ENCODE measurements around the gene DDHD1. TPM values are rescaled to one million over a fixed set of nuclear protein-coding genes. Genes with fewer than 3 reads are reported as not detected.
"Not testable (repeated sequence)": the region's sequence is repeated elsewhere in the genome, so short reads cannot be mapped to it uniquely, and the experiment has no call there.

The DDHD1 gene
- polyA plus RNA-seq, 3 donors, result 8.3 to 9.7 (median 9.5) TPM

GRCh38 chr14:53152184-53152886, 788 bp downstream of the DDHD1 start:
- DNase-seq (ENCODE audit: low read depth in 3 of 3, low spot score in 2 of 3), result peak; percentile 18 to 38 (median 29)

GRCh38 chr14:53151523-53152183, 1.5 kb downstream of the DDHD1 start:
- DNase-seq (ENCODE audit: low read depth in 3 of 3, low spot score in 2 of 3), result peak; percentile 25 to 33 (median 25)

GRCh38 chr14:53149668-53150316, 3.3 kb downstream of the DDHD1 start:
- no peak for DNase-seq (ENCODE audit: low read depth in 3 of 3, low spot score in 2 of 3)

- DNase-seq (ENCODE audit: low read depth in 3 of 3, low spot score in 2 of 3), result no peak
Measured at GRCh38 chr14:53148671-53149070, 4.5 kb downstream of the DDHD1 start.

GRCh38 chr14:53147893-53148292, 5.2 kb downstream of the DDHD1 start:
- no peak for DNase-seq (ENCODE audit: low read depth in 3 of 3, low spot score in 2 of 3)

GRCh38 chr14:53147208-53147607, 5.9 kb downstream of the DDHD1 start:
- no peak for DNase-seq (ENCODE audit: low read depth in 3 of 3, low spot score in 2 of 3)

- DNase-seq (ENCODE audit: low read depth in 3 of 3, low spot score in 2 of 3), result no peak
Measured at GRCh38 chr14:53146739-53147138, 6.4 kb downstream of the DDHD1 start.

- DNase-seq (ENCODE audit: low read depth in 3 of 3, low spot score in 2 of 3), result no peak
Measured at GRCh38 chr14:53144244-53144643, 8.9 kb downstream of the DDHD1 start.

- DNase-seq (ENCODE audit: low read depth in 3 of 3, low spot score in 2 of 3), result no peak
Measured at GRCh38 chr14:53140585-53140984, 12.5 kb downstream of the DDHD1 start.

- no peak for DNase-seq (ENCODE audit: low read depth in 3 of 3, low spot score in 2 of 3)
Measured at GRCh38 chr14:53137568-53138203, 15.4 kb downstream of the DDHD1 start.

- not testable (repeated sequence) for DNase-seq (ENCODE audit: low read depth in 3 of 3, low spot score in 2 of 3)
Measured at GRCh38 chr14:53130491-53130890, 22.6 kb downstream of the DDHD1 start.

- DNase-seq (ENCODE audit: low read depth in 3 of 3, low spot score in 2 of 3), result no peak
Measured at GRCh38 chr14:53128303-53129028, 24.7 kb downstream of the DDHD1 start.

GRCh38 chr14:53127832-53128231, 25.3 kb downstream of the DDHD1 start:
- no peak for DNase-seq (ENCODE audit: low read depth in 3 of 3, low spot score in 2 of 3)

GRCh38 chr14:53127151-53127550, 26.0 kb downstream of the DDHD1 start:
- DNase-seq (ENCODE audit: low read depth in 3 of 3, low spot score in 2 of 3), result no peak

- DNase-seq (ENCODE audit: low read depth in 3 of 3, low spot score in 2 of 3), result no peak
Measured at GRCh38 chr14:53126731-53127130, 26.4 kb downstream of the DDHD1 start.

- no peak for DNase-seq (ENCODE audit: low read depth in 3 of 3, low spot score in 2 of 3)
Measured at GRCh38 chr14:53124786-53125185, 28.3 kb downstream of the DDHD1 start.

- DNase-seq (ENCODE audit: low read depth in 3 of 3, low spot score in 2 of 3), result not testable (repeated sequence)
Measured at GRCh38 chr14:53121419-53121818, 31.7 kb downstream of the DDHD1 start.

GRCh38 chr14:53117479-53117878, 35.6 kb downstream of the DDHD1 start:
- DNase-seq (ENCODE audit: low read depth in 3 of 3, low spot score in 2 of 3), result not testable (repeated sequence)

GRCh38 chr14:53113989-53114388, 39.1 kb downstream of the DDHD1 start:
- DNase-seq (ENCODE audit: low read depth in 3 of 3, low spot score in 2 of 3), result no peak

GRCh38 chr14:53110096-53110495, 43.0 kb downstream of the DDHD1 start:
- no peak for DNase-seq (ENCODE audit: low read depth in 3 of 3, low spot score in 2 of 3)
